ENCODE measurements around the gene RIC1. TPM values are rescaled to one million over a fixed set of nuclear protein-coding genes. Genes with fewer than 3 reads are reported as not detected.

RIC1 gene
- total and polyA plus RNA-seq, 9 of the 15 experiments (the other 6 are each of a cell fraction or from before 2014, with no cell fraction given) = 3.2 to 25.8 (median 15.0) TPM

DNA sequence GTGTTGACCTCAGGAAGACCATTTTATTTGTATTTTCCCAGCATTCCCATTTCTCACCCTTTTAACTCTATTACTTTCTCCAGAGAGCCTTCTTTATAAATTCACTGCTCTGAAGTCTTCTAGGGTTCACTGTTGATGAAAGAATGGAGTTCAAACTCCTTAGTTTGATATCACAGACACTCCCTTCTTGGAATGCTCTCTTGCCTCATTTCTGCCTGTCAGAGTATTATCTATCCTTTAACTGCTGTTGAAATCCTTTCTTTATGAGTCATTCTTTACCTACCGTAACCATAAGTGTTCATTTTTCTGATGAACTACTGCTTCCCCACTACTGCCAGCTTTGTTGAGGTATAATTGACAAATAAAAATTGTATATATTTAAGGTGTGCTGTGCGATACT lies 4.3 kb downstream of the RIC1 start (continued):
- TF ChIP-seq, protein P1, sequence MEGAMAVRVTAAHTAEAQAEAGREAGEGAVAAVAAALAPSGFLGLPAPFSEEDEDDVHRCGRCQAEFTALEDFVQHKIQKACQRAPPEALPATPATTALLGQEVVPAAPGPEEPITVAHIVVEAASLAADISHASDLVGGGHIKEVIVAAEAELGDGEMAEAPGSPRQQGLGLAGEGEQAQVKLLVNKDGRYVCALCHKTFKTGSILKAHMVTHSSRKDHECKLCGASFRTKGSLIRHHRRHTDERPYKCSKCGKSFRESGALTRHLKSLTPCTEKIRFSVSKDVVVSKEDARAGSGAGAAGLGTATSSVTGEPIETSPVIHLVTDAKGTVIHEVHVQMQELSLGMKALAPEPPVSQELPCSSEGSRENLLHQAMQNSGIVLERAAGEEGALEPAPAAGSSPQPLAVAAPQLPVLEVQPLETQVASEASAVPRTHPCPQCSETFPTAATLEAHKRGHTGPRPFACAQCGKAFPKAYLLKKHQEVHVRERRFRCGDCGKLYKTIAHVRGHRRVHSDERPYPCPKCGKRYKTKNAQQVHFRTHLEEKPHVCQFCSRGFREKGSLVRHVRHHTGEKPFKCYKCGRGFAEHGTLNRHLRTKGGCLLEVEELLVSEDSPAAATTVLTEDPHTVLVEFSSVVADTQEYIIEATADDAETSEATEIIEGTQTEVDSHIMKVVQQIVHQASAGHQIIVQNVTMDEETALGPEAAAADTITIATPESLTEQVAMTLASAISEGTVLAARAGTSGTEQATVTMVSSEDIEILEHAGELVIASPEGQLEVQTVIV (CRISPR knock-in tag; IDR thresholded peaks at IDR 0.05; ENCODE audit: borderline replicate concordance) = no peak
- TF ChIP-seq HNRNPUL1 (IDR thresholded peaks at IDR 0.05; ENCODE audit: low read length) (no peak), TGIF2 (CRISPR knock-in tag; IDR thresholded peaks at IDR 0.05) (no peak), CC2D1A (IDR thresholded peaks at IDR 0.05) (peak; percentile 62; the same call in 1 of the 2 replicates), GTF2E2 (tag; IDR thresholded peaks at IDR 0.05) (no peak), POLR2AphosphoS2 (IDR thresholded peaks at IDR 0.05; ENCODE audit: low read length) (no peak), PHF8 (IDR thresholded peaks at IDR 0.05; ENCODE audit: borderline replicate concordance, low read length) (no peak), PHF21A (IDR thresholded peaks at IDR 0.05; ENCODE audit: borderline replicate concordance, low read depth) (no peak), ZNF217 (CRISPR knock-in tag; IDR thresholded peaks at IDR 0.05) (no peak), NCOR1 (IDR thresholded peaks at IDR 0.05) (peak; percentile 20; the same call in 1 of the 2 replicates), ZNF143 (CRISPR knock-in tag; IDR thresholded peaks at IDR 0.05) (no peak), NONO (IDR thresholded peaks at IDR 0.05; ENCODE audit: low read depth in 2 of 2, low read length in 1 of 2) (no peak), POLR2H (tag; IDR thresholded peaks at IDR 0.05; ENCODE audit: low read depth) (no peak)
- TF ChIP-seq, protein P2, sequence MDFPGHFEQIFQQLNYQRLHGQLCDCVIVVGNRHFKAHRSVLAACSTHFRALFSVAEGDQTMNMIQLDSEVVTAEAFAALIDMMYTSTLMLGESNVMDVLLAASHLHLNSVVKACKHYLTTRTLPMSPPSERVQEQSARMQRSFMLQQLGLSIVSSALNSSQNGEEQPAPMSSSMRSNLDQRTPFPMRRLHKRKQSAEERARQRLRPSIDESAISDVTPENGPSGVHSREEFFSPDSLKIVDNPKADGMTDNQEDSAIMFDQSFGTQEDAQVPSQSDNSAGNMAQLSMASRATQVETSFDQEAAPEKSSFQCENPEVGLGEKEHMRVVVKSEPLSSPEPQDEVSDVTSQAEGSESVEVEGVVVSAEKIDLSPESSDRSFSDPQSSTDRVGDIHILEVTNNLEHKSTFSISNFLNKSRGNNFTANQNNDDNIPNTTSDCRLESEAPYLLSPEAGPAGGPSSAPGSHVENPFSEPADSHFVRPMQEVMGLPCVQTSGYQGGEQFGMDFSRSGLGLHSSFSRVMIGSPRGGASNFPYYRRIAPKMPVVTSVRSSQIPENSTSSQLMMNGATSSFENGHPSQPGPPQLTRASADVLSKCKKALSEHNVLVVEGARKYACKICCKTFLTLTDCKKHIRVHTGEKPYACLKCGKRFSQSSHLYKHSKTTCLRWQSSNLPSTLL (IDR thresholded peaks at IDR 0.05) = no peak
- TF ChIP-seq, protein P3, sequence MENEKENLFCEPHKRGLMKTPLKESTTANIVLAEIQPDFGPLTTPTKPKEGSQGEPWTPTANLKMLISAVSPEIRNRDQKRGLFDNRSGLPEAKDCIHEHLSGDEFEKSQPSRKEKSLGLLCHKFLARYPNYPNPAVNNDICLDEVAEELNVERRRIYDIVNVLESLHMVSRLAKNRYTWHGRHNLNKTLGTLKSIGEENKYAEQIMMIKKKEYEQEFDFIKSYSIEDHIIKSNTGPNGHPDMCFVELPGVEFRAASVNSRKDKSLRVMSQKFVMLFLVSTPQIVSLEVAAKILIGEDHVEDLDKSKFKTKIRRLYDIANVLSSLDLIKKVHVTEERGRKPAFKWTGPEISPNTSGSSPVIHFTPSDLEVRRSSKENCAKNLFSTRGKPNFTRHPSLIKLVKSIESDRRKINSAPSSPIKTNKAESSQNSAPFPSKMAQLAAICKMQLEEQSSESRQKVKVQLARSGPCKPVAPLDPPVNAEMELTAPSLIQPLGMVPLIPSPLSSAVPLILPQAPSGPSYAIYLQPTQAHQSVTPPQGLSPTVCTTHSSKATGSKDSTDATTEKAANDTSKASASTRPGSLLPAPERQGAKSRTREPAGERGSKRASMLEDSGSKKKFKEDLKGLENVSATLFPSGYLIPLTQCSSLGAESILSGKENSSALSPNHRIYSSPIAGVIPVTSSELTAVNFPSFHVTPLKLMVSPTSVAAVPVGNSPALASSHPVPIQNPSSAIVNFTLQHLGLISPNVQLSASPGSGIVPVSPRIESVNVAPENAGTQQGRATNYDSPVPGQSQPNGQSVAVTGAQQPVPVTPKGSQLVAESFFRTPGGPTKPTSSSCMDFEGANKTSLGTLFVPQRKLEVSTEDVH (IDR thresholded peaks at IDR 0.05; ENCODE audit: low read depth, partially characterized antibody) = no peak
- TF ChIP-seq, protein P4, sequence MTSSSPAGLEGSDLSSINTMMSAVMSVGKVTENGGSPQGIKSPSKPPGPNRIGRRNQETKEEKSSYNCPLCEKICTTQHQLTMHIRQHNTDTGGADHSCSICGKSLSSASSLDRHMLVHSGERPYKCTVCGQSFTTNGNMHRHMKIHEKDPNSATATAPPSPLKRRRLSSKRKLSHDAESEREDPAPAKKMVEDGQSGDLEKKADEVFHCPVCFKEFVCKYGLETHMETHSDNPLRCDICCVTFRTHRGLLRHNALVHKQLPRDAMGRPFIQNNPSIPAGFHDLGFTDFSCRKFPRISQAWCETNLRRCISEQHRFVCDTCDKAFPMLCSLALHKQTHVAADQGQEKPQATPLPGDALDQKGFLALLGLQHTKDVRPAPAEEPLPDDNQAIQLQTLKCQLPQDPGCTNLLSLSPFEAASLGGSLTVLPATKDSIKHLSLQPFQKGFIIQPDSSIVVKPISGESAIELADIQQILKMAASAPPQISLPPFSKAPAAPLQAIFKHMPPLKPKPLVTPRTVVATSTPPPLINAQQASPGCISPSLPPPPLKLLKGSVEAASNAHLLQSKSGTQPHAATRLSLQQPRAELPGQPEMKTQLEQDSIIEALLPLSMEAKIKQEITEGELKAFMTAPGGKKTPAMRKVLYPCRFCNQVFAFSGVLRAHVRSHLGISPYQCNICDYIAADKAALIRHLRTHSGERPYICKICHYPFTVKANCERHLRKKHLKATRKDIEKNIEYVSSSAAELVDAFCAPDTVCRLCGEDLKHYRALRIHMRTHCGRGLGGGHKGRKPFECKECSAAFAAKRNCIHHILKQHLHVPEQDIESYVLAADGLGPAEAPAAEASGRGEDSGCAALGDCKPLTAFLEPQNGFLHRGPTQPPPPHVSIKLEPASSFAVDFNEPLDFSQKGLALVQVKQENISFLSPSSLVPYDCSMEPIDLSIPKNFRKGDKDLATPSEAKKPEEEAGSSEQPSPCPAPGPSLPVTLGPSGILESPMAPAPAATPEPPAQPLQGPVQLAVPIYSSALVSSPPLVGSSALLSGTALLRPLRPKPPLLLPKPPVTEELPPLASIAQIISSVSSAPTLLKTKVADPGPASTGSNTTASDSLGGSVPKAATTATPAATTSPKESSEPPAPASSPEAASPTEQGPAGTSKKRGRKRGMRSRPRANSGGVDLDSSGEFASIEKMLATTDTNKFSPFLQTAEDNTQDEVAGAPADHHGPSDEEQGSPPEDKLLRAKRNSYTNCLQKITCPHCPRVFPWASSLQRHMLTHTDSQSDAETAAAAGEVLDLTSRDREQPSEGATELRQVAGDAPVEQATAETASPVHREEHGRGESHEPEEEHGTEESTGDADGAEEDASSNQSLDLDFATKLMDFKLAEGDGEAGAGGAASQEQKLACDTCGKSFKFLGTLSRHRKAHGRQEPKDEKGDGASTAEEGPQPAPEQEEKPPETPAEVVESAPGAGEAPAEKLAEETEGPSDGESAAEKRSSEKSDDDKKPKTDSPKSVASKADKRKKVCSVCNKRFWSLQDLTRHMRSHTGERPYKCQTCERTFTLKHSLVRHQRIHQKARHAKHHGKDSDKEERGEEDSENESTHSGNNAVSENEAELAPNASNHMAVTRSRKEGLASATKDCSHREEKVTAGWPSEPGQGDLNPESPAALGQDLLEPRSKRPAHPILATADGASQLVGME (CRISPR knock-in tag; IDR thresholded peaks at IDR 0.05) = no peak
